ENCODE measurements around the gene FRMD3.

Gene FRMD3

GRCh38 chr9:83218411-83219090 is 319.6 kb downstream of the FRMD3 start:
- DNase-seq: no peak

- no peak for DNase-seq
Measured at GRCh38 chr9:83209188-83209731, 328.9 kb downstream of the FRMD3 start.

- no peak for DNase-seq
Measured at GRCh38 chr9:83208065-83208850, 329.9 kb downstream of the FRMD3 start.

GRCh38 chr9:83204047-83204446 is 334.2 kb downstream of the FRMD3 start:
- DNase-seq: no peak

- DNase-seq: no peak
Measured at GRCh38 chr9:83200531-83200930, 337.7 kb downstream of the FRMD3 start.

GRCh38 chr9:83199832-83200231 is 338.4 kb downstream of the FRMD3 start:
- DNase-seq: no peak

GRCh38 chr9:83199240-83199639 is 339.0 kb downstream of the FRMD3 start:
- DNase-seq: no peak

- no peak for DNase-seq
Measured at GRCh38 chr9:83198371-83198770, 339.8 kb downstream of the FRMD3 start.

- DNase-seq: no peak
Measured at GRCh38 chr9:83197591-83197990, 340.6 kb downstream of the FRMD3 start.

GRCh38 chr9:83196946-83197345 is 341.3 kb downstream of the FRMD3 start:
- no peak for DNase-seq
